Heart left ventricle (tissue), 16 donors: ENCODE measurements around the gene SIVA1. TPM values are rescaled to one million over a fixed set of nuclear protein-coding genes. Genes with fewer than 3 reads are reported as not detected.
A peak's percentile ranks its signal among the peaks of the same experiment; 100 is the strongest.

Experiments
- ATAC-seq, 4 donors: fragments of 200-7000 bp; cut with Tn5 transposase; one replicate each; pipeline ENCODE4 v1.9.1; 2020 to 2022; ENCODE audit warnings: moderate library complexity in 4 of 4, mild to moderate bottlenecking in 3 of 4, moderate number of reproducible peaks in 1 of 4
- DNase-seq, 5 donors: peaks; one replicate each; pipeline ENCODE4 v3.0.0-alpha.2; 2020
- H3K27ac ChIP-seq, 12 donors: fragments of 200-600 bp; sonication (generic) in 4 of 12; one replicate each; pipeline versions ENCODE4 v1.5.0 to v1.8.0; 2016 to 2022; ENCODE audit warnings: mild to moderate bottlenecking in 2 of 12
- H3K27me3 ChIP-seq, 9 donors: fragments of 200-600 bp; sonication (generic) in 2 of 9; one replicate each; pipeline versions ENCODE4 v1.5.1 to v1.8.0; 2016 to 2022; ENCODE audit warnings: mild to moderate bottlenecking in 3 of 9
- H3K36me3 ChIP-seq, 9 donors: fragments of 200-600 bp; sonication (generic) in 2 of 9; one replicate each; pipeline versions ENCODE4 v1.5.0 to v1.8.0; 2018 to 2022; ENCODE audit warnings: mild to moderate bottlenecking in 2 of 9
- H3K4me1 ChIP-seq, 12 donors: fragments of 200-600 bp; sonication (generic) in 4 of 12; one replicate each; pipeline versions ENCODE4 v1.5.0 to v1.8.0; 2016 to 2022; ENCODE audit warnings: mild to moderate bottlenecking in 3 of 12
- H3K4me3 ChIP-seq, 12 donors: fragments of 200-600 bp; sonication (generic) in 4 of 12; one replicate each; pipeline versions ENCODE4 v1.5.0 to v1.8.0; 2017 to 2022; ENCODE audit warnings: mild to moderate bottlenecking in 9 of 12, moderate library complexity in 4 of 12
- H3K9me3 ChIP-seq, 12 donors: fragments of 200-600 bp; sonication (generic) in 4 of 12; one replicate each; pipeline versions ENCODE4 v1.5.0 to v1.8.0; 2016 to 2022; ENCODE audit warnings: mild to moderate bottlenecking in 1 of 12
- CTCF ChIP-seq, 12 donors: fragments of 200-600 bp; sonication (generic) in 4 of 12; IDR thresholded peaks; one replicate each; pipeline versions ENCODE4 v1.5.0 to v1.8.0; 2018 to 2022; ENCODE audit warnings: antibody characterized with exemption in 12 of 12, mild to moderate bottlenecking in 5 of 12
- POLR2A ChIP-seq, 2 donors: fragments of 450-650 bp; IDR thresholded peaks; one replicate each; pipeline ENCODE4 v1.6.1; 2017; ENCODE audit warnings: antibody characterized with exemption in 2 of 2, mild to moderate bottlenecking in 2 of 2, moderate library complexity in 2 of 2
- WGBS, 4 donors: extraction: QIAGEN DNeasy Blood & Tissue Kit in 2 of 4; methylation state at CpG; one replicate each; pipeline versions ENCODE4 v1.1.5 to v1.1.7; 2013 to 2018; 5-methylcytosine and 5-hydroxymethylcytosine counted together
- intact Hi-C, 10 donors: fragments of 100-400 bp; cut with DNase I; formaldehyde crosslinking; loops; one replicate each; pipeline versions ENCODE4 v1.11.1 to v1.14.2; 2022
- polyA plus RNA-seq, 2 donors: library from polyadenylated mRNA; stranded (reverse); fragments of 200-250 nt; gene quantifications; one replicate each; pipeline ENCODE4 v1.2.3, GENCODE V29; 2013
- total RNA-seq, 9 donors: library from RNA; depleted of rRNA in 2 of 9; stranded (reverse); fragments of >200 nt in 2 of 9; fragmentation: NEBNext Ultra II Directional in 3 of 9; extraction: Animal tissue kit (Norgen Biotek cat#: 25700) in 3 of 9; gene quantifications; one replicate each; pipeline versions ENCODE4 v1.1.0 to v1.2.4, GENCODE V29; 2016 to 2023
- donor health status: ischemic (EF 13 %, LVEDD 7.1; RV severe dilation, severe dysfunction).
- donor health status: healthy with polysubstance abuse.
- donor health status: DM: no; HTN: yes; CAD: no.
- donor health status: DM: no; HTN: no; CAD: no.
- donor health status: ischemic (EF 25% LVEDD 6.9; RV normal size, moderate dysfunction).
- donor health status: ischemic (EF 25% LVEDD 5.7; RV mildly dilated, moderate dysfunction).
- donor health status: healthy.
- donor health status: DM: yes; HTN: yes; CAD: no.
- donor health status: ischemic (EF 35%, LVEDD 5.7; RV mildly dilated, moderate dysfunction).
- donor health status: nonischemic (EF 11% LVEDD 7.7; RV severe dilation, severe dysfunction).
- donor health status: DM: yes; HTN: yes; CAD: no.
- donor health status: PGD.
- donor health status: ischemic (EF 29% LVEDD 5.4; RV normal size, mild dysfunction).
- donor health status: nonischemic (EF 23%, LVEDD 6.1; RV moderate dilation, normal function).

SIVA1 gene
- total and polyA plus RNA-seq, 11 donors, result 41.0 to 203 (median 57.4) TPM

- ATAC-seq (no peak), DNase-seq (peak in 3 of 5 donors; percentile 11 to 47 (median 20))
- H3K27ac ChIP-seq, result no peak overlapping the region
- peaks cover 0 to 21% (median 3%) of the 10 kb centered on the region in 12 donors for H3K4me1 ChIP-seq
- no peaks in the 10 kb centered on the region for H3K27me3 ChIP-seq
- TF ChIP-seq POLR2A (IDR thresholded peaks at IDR 0.05) (no peak), CTCF (IDR thresholded peaks at IDR 0.05) (no peak)
- intact Hi-C loops, result no loop called here
- no peak overlapping the region for H3K4me3 ChIP-seq
- WGBS, 4 donors, result 88 to 95% (median 92%) methylated on average over 6 to 9 of the region's 9 CpGs
- H3K36me3 ChIP-seq, result peaks cover 0 to 59% (median 44%) of the 10 kb centered on the region in 9 donors
- no peaks in the 10 kb centered on the region for H3K9me3 ChIP-seq
Observed at GRCh38 chr14:104745431-104745830, 7.5 kb upstream of the SIVA1 start.

- peak in 3 of 5 donors; percentile 9 to 35 (median 17) for DNase-seq
- intact Hi-C loops, result no loop called here
- H3K27ac ChIP-seq, result peak overlapping the region in 4 of 12 donors; percentile 34 to 53 (median 42)
- 81 to 91% (median 84%) methylated on average over 9 to 13 of the region's 13 CpGs for WGBS, 4 donors
- no peaks in the 10 kb centered on the region for H3K9me3 ChIP-seq
- no peak for TF ChIP-seq POLR2A (IDR thresholded peaks at IDR 0.05)
- no peak for TF ChIP-seq CTCF (IDR thresholded peaks at IDR 0.05)
- ATAC-seq, result no peak
- peaks cover 0 to 52% (median 37%) of the 10 kb centered on the region in 9 donors for H3K36me3 ChIP-seq
- H3K27me3 ChIP-seq, result no peaks in the 10 kb centered on the region
- no peak overlapping the region for H3K4me3 ChIP-seq
- H3K4me1 ChIP-seq, result peaks cover 0 to 21% (median 3%) of the 10 kb centered on the region in 12 donors
Observed at GRCh38 chr14:104746071-104746545, 6.8 kb upstream of the SIVA1 start.

DNA sequence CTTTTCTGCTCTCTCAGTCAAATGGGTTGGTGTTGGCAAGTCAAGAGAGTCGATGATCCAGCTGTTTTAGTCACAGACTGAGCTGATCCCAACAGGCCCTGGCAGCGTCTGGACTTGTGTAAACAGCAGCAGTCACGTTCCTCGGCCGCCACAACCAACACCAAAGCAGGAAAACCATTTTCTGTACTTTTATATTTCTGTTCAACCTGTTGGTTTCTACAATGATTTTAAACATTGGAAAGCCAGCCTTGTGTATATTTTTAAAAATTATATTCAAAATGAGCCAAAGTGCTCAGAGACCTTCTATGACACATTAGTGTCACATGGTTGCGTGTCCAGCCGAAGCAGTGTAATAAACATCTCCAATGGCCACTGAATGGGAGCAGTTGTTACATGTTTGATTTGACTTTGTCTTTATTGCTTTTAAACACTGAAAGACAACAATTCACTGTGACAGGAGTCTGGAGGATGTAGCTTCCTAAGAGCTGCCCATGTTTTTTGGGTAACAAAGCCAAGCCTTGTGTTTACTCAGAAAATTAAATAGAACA, 5.9 kb upstream of the SIVA1 start:
- H3K27ac ChIP-seq, result peak overlapping the region in 6 of 12 donors; percentile 19 to 53 (median 40)
- H3K9me3 ChIP-seq, result no peaks in the 10 kb centered on the region
- H3K4me1 ChIP-seq, result peaks cover 0 to 22% (median 3%) of the 10 kb centered on the region in 12 donors
- intact Hi-C loops, result no loop called here
- H3K36me3 ChIP-seq, result peaks cover 0 to 48% (median 29%) of the 10 kb centered on the region in 9 donors
- TF ChIP-seq CTCF (IDR thresholded peaks at IDR 0.05), result no peak
- TF ChIP-seq POLR2A (IDR thresholded peaks at IDR 0.05), result no peak
- peak in 1 of 4 donors; percentile 29 for ATAC-seq
- H3K4me3 ChIP-seq, result no peak overlapping the region
- no peaks in the 10 kb centered on the region for H3K27me3 ChIP-seq
- 64 to 87% (median 69%) methylated on average over 7 of the region's 7 CpGs for WGBS, 4 donors
- DNase-seq, result peak in 3 of 5 donors; percentile 26 to 68 (median 63)

DNA sequence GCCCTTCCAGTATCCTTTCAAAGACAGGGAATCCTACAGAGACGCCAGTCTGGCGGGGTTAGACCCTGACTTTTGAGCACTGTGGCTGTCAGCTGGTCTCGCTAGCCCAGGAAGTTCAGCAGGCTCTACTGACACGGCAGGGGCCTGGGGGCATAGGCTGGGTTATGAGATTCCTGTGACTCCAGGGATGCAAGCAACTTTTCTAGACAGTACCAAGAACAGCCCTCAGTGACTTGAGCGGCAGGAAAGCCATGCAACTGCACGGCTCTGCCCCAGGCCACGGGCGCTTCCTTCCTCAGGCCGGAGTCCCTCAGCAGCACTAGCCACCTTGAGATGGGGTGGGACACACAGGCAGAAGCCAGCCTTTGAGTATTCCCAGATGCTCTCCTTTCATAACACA, 5.1 kb upstream of the SIVA1 start:
- intact Hi-C loops, result no loop called here
- H3K27ac ChIP-seq, result peak overlapping the region in 1 of 12 donors; percentile 53
- TF ChIP-seq CTCF (IDR thresholded peaks at IDR 0.05) (no peak), POLR2A (IDR thresholded peaks at IDR 0.05) (no peak)
- H3K4me3 ChIP-seq, result no peak overlapping the region
- WGBS, 4 donors, result 76 to 81% (median 80%) methylated on average over 8 to 9 of the region's 9 CpGs
- H3K27me3 ChIP-seq, result no peaks in the 10 kb centered on the region
- peaks cover 0 to 26% (median 5%) of the 10 kb centered on the region in 12 donors for H3K4me1 ChIP-seq
- peaks cover 0 to 42% (median 21%) of the 10 kb centered on the region in 9 donors for H3K36me3 ChIP-seq
- H3K9me3 ChIP-seq, result no peaks in the 10 kb centered on the region
- ATAC-seq (no peak), DNase-seq (peak in 2 of 5 donors; percentile 16 to 31)
